ENCODE measurements around the gene STKLD1. TPM values are rescaled to one million over a fixed set of nuclear protein-coding genes. Genes with fewer than 3 reads are reported as not detected.

Gene STKLD1
- total RNA-seq: under 0.01 and 0.07 TPM in 2 replicates

DNA sequence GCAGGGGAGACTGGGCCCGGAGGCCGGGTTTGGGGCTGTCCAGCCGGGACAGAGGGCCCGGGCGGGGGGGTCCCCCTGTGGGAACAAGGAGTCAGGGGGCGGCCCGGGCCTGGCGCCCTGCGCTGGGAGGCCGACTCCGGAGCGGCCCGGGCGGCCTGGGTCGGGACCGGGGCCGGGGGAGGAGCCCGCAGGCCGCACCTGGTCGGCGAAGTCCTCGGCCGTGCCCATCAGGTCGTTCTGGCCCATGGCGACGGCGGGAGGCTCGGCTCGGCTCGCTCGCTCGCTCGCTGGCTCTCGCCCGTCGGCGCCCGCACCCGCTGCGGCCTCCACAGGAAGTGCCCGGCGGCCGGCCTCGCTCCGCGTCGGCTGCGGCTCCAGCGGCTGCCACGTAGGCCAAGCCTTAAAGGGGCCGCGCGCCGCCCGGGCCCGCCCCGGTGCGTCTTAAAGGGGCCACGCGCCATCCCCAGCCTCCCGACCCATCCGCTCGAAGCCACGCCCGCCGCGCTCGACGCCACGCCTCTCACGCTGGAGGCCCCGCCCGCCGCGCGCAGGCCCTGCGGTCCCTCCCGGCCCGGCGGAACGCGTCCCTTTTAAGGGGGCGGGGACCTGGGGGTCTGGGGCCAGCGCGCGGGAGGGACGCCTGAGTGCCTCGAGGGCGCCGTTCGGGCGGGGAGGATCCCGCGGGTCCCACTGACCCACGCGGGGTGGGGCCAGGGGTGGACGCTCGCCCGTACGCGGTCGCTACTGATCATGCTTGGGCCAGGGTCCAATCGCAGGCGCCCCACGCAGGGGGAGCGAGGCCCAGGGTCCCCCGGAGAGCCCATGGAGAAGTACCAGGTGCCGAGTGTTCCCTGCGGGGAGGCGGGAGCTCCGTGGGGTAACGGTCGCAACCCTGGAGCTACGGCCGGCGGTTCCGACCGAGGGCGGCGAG lies at the start of gene STKLD1, which contains the start of gene SURF4:
Gene STKLD1, plus strand, starts transcription at position 643 of the 931 bp plus-strand sequence. Its CDS starts 108 bp downstream, at position 751.
Gene SURF4, minus strand, starts transcription at position 337 of the 931 bp plus-strand sequence. Its CDS starts 91 bp downstream, at position 246.

DNA sequence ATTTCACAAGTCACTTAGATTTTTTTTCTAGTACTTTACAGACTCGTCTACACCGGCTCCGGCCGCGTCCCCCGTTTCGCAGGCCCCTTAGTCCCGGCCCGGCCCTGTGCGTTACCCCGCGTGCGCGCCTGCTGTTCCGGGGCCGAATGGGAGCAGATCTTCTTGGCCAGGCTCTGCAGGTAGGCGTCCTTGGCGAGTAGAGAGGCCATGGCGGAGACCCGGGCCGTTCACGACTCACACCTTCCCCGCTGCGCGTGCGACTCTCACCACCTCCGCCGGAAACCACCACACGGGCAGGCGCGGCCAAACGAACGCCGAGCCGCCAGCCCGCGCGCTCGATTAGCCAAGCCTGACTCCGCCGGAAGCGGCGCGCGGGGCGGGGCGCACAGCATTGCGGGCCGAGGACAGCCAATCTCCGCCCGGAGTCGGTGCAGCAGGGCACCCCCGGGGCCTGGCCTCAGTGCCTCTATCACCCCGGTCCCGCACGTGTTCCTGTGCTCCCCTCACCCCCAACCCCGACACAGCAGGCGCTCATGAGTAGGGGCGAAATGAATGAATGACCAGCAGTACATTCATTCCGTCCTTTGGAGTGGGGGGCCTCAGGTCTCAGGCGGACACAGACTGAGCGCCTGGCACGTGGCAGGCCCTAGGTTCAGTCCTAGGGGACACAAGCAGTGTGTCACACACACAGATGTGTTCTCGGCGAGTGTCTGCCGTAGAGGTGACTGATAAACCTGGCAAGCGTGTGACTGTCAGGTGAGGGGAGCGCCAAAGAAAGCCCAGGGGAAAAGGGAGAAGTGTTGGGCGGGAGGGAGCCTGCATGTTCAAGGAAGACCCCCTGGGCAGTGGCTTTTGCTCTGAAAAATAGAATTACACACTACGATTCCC lies 40.0 kb upstream of the STKLD1 start, which contains the start of gene SURF6:
Gene SURF6, minus strand, starts transcription at position 265 of the 888 bp plus-strand sequence. Its CDS starts 56 bp downstream, at position 209.

DNA sequence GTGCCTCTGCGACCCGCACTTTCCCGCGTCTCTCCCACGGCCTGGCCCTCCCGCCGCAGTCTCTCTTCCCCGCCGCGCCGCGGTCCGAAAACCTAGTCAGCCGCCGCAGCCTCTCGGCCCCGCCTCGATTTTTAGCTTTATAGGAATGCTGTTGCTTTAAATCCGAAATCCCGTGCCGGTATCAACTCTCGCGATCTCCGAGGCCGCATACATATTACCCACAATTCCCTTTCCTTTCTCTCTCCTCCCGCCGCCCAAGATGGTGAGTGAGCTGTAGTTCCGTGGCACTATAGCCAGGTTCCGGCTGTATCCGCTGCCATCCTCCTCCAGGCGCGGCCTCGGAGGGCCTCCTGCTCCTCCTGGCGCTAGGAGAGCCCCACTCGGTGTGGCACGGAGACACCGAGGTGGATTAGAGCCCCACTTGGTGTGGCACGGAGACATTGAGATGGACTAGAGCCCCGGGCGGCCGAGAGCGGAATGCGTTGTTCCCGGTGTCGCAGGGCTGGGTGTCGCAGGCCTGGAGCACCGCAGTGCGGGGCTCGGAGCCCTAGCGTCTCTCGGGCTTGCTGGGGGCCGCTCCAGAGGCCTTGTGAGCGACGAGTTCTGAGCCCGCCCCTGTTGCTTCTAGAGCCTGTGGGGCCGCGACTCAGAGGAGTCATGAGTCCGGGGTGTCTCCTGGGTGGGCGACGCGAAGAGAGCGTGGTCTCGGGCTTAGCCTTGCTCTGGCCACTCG lies 28.0 kb upstream of the STKLD1 start, which contains the start of the genes MED22 and RPL7A:
Gene MED22, minus strand, starts transcription at position 147 of the 733 bp plus-strand sequence. CDS start 1,469 bp downstream, outside the sequence.
Gene RPL7A, plus strand, starts transcription at position 234 of the 733 bp plus-strand sequence. Its CDS starts 26 bp downstream, at position 260.

DNA sequence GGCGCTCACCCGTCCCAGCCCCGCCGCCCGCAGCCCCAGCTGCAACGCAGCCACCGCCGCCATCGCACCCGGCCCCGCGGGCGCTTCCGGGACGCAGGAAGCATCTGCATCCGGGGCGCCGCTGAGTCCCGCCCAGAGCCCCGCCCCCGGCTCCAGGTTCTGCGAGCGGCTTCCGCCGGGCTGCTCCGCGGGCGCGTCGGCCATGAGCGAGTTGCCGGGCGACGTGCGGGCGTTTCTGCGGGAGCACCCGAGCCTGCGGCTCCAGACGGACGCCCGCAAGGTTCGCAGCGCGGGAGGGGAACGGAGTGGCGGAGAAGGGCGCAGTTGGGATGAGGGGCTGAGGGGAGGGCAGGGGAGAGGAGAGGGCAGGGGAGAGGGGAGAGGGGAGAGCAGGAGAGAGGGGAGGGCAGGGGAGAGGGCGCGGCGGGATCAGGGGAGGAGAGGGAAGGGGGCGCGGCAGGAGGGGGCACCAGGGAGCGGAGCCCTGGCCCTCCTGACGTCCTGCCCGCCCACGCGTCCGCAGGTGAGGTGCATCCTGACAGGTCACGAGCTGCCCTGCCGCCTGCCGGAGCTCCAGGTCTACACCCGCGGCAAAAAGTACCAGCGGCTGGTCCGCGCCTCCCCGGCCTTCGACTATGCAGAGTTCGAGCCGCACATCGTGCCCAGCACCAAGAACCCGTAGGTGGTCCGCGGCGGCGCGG lies 19.6 kb upstream of the STKLD1 start, which contains the start of the genes SURF1 and SURF2:
Gene SURF1, minus strand, starts transcription at position 97 of the 701 bp plus-strand sequence. Its CDS starts 34 bp downstream, at position 63.
Gene SURF2, plus strand, starts transcription at position 160 of the 701 bp plus-strand sequence. Its CDS starts 43 bp downstream, at position 203.

DNA sequence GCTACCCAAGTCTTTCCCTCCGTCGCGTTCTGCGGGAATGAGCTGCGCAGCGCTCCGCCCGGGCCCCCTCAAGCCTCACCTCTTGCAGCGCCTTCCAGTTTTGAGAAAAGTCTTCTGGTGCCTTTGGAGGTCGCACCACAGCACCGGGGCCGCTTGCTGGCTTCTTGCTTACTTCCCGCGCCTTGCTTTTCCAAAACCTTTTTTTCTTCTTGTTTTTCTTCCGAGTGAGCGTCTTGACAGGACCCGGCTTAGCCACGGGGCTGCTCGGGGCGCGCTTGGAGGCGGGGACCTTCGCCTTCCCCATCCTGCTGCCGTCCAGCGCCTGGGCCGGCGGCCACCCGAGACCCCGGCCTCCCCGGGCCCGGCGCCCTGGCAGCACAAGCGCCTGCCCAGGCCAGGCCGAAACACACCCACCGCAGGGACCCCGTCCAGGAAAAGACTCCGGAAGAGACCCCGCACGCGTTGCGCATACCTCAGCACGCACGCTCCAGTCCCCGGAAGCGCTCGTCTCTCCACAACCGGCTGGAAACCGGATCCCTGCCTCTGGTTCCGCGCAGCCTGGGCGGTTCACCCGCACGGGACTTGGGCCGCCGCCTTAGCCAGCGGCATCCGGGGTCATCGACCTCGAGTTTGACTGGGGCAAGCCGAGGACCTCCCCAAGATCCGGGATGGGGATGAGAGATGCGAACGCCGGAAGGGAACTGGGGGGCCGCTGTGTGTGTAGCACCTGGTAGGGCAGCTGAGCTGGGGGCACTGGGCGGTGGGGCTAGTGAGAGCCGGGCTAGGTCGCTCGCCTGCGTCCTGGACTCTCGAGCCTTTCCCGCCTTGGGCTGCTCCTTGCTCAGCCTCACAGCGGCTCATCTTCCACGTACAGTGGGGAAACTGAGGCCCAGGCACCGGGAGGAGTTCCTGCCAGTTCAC lies 41.6 kb downstream of the STKLD1 start, which contains the start of gene REXO4:
Gene REXO4, minus strand, starts transcription at position 470 of the 921 bp plus-strand sequence. Its CDS starts 166 bp downstream, at position 304.

DNA sequence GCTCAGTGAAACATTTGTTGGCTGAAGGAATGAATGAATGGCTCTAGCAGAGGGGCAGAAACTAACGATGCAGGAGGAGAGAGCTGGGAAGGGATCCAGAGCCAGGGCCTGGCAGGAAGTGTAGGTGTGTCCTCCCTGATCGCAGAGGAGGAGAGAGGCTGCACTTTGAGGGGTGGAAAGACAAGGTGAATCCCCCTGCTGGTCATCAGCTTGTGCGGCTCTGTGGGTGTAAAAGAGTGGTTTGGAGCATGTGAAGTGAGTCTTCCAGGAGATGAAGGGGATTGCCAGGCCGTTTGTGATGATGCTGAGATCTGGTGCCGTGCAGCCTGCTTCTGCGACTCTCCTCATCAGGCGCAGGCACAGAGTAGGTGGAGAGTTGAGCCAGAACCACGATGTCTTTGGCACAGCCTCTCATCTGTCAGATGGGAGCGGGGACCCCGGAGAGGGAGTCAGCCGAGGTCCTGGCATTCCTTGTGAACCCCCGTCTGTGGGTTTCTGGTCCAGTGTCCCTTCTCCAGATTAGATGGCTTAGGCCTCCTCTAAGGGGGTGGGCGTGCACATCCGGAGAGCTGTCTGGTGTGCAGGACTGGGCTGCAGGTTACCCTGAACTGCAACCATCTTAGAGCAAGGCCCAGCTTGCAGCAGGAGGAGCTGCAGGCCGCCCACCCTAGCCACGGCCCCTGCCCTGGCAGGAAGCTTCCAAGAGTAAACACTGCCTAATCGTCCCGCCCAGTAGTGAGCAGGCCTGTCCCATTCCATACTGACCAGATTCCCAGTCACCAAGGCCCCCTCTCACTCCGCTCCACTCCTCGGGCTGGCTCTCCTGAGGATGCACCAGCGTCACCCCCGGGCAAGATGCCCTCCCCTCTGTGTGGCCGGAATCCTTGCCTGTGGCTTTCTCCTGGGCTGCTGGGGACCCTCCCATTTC lies 45.7 kb downstream of the STKLD1 start, which contains the start of gene ADAMTS13:
Gene ADAMTS13, plus strand, starts transcription at position 753 of the 928 bp plus-strand sequence. Its CDS starts 77 bp downstream, at position 830.

Other genes with a start within 250 kb of the STKLD1 start
- gene GBGT1, start 212.5 kb upstream of the STKLD1 start, total RNA-seq: 0.34 and 2.1 TPM in 2 replicates
- not detected in 2 replicates for gene OBP2B, start 167.1 kb upstream of the STKLD1 start, total RNA-seq
- gene ABO, start 101.2 kb upstream of the STKLD1 start, total RNA-seq: 0.14 TPM in 1 of 2 replicates, not detected in the other
- 9.2 and 23.6 TPM in 2 replicates for gene SURF6, start 40.2 kb upstream of the STKLD1 start, total RNA-seq
- 17.1 and 22.8 TPM in 2 replicates for gene MED22, start 28.2 kb upstream of the STKLD1 start, total RNA-seq
- gene RPL7A, start 28.1 kb upstream of the STKLD1 start, total RNA-seq: 1,202 and 2,134 TPM in 2 replicates
- 16.4 and 44.1 TPM in 2 replicates for gene SURF1, start 19.9 kb upstream of the STKLD1 start, total RNA-seq
- 36.0 and 64.9 TPM in 2 replicates for gene SURF2, start 19.8 kb upstream of the STKLD1 start, total RNA-seq
- 239 and 361 TPM in 2 replicates for gene SURF4, start 306 bp upstream of the STKLD1 start, total RNA-seq
- gene REXO4, start 41.6 kb downstream of the STKLD1 start, total RNA-seq: 29.0 and 39.8 TPM in 2 replicates
- gene ADAMTS13, start 46.0 kb downstream of the STKLD1 start, total RNA-seq: 1.4 and 3.8 TPM in 2 replicates
- 4.8 and 10.8 TPM in 2 replicates for gene CACFD1, start 83.6 kb downstream of the STKLD1 start, total RNA-seq
- 3.8 and 6.2 TPM in 2 replicates for gene SLC2A6, start 102.7 kb downstream of the STKLD1 start, total RNA-seq
- gene MYMK, start 148.6 kb downstream of the STKLD1 start, total RNA-seq: not detected in 2 replicates
- gene ADAMTSL2, start 158.3 kb downstream of the STKLD1 start, total RNA-seq: under 0.01 TPM in 1 of 2 replicates, not detected in the other
- not detected in 2 replicates for gene FAM163B, start 233.0 kb downstream of the STKLD1 start, total RNA-seq